GM13977 (cell line): Measurements from ENCODE around the gene SLC25A42.

Experiments used
- DNase-seq: peaks from one replicate; pipeline ENCODE4 v3.0.0; 2012; ENCODE audit warnings: low spot score
- CTCF ChIP-seq: IDR thresholded peaks from 2 replicates; pipeline ENCODE4 v1.5.1; 2012; ENCODE audit warnings: mild to moderate bottlenecking, control low read depth; ENCODE audit not compliant: insufficient read depth; ENCODE audit errors: extremely low read depth, missing control alignments
- in situ Hi-C: fragments of 300-500 bp; cut with MboI; formaldehyde crosslinking; loops from one replicate; pipeline ENCODE4 v1.12.0; 2022; ENCODE audit warnings: low sequenced_read_pairs, low pct_unique_long_range_greater_than_20kb, mixed read lengths, inconsistent platforms; ENCODE audit not compliant: unreplicated experiment

SLC25A42 gene

GRCh38 chr19:19039901-19040300, 23.9 kb upstream of the SLC25A42 start:
- in situ Hi-C loops = no loop called here
- DNase-seq = no peak
- TF ChIP-seq CTCF = no peak

- in situ Hi-C loops = no loop called here
- TF ChIP-seq CTCF = no peak
- DNase-seq = no peak
Observed at GRCh38 chr19:19040417-19040816, 23.4 kb upstream of the SLC25A42 start.

- no peak for TF ChIP-seq CTCF
- DNase-seq = no peak
- in situ Hi-C loops = no loop called here
Observed at GRCh38 chr19:19042732-19043280, 21.0 kb upstream of the SLC25A42 start.

GRCh38 chr19:19043481-19043880, 20.3 kb upstream of the SLC25A42 start:
- in situ Hi-C loops = no loop called here
- DNase-seq = no peak
- TF ChIP-seq CTCF = no peak

GRCh38 chr19:19043881-19044280, 19.9 kb upstream of the SLC25A42 start:
- TF ChIP-seq CTCF = no peak
- DNase-seq = no peak
- in situ Hi-C loops = no loop called here

GRCh38 chr19:19049406-19049805, 14.4 kb upstream of the SLC25A42 start:
- in situ Hi-C loops = no loop called here
- DNase-seq = no peak
- no peak for TF ChIP-seq CTCF

- no peak for DNase-seq
- in situ Hi-C loops = loop anchor here (10.0 kb wide), 1 partner anchor 85 kb away; the partner anchor contains the start of gene TMEM161A
- no peak for TF ChIP-seq CTCF
Observed at GRCh38 chr19:19050104-19050503, 13.7 kb upstream of the SLC25A42 start.
